Heart left ventricle (tissue), 13 donors: ENCODE results near the gene PRICKLE1.

ENCODE experiments used
- POLR2A ChIP-seq, 2 donors: fragments of 450-650 bp; IDR thresholded peaks; one replicate each; pipeline ENCODE4 v1.6.1; 2017; ENCODE audit warnings: antibody characterized with exemption in 2 of 2, mild to moderate bottlenecking in 2 of 2, moderate library complexity in 2 of 2
- TF ChIP-seq, protein P1 (sequence below), 12 donors: fragments of 200-600 bp; sonication (generic) in 4 of 12; IDR thresholded peaks; one replicate each; pipeline versions ENCODE4 v1.5.0 to v1.8.0; 2018 to 2022; ENCODE audit warnings: antibody characterized with exemption in 12 of 12, mild to moderate bottlenecking in 5 of 12
- donor health status: ischemic (EF 13 %, LVEDD 7.1; RV severe dilation, severe dysfunction).
- donor health status: DM: no; HTN: yes; CAD: no.
- donor health status: DM: no; HTN: no; CAD: no.
- donor health status: ischemic (EF 25% LVEDD 6.9; RV normal size, moderate dysfunction).
- donor health status: ischemic (EF 25% LVEDD 5.7; RV mildly dilated, moderate dysfunction).
- donor health status: ischemic (EF 35%, LVEDD 5.7; RV mildly dilated, moderate dysfunction).
- donor health status: nonischemic (EF 11% LVEDD 7.7; RV severe dilation, severe dysfunction).
- donor health status: DM: yes; HTN: yes; CAD: no.
- donor health status: PGD.
- donor health status: ischemic (EF 29% LVEDD 5.4; RV normal size, mild dysfunction).
- donor health status: nonischemic (EF 23%, LVEDD 6.1; RV moderate dilation, normal function).

- TF ChIP-seq, protein P1, sequence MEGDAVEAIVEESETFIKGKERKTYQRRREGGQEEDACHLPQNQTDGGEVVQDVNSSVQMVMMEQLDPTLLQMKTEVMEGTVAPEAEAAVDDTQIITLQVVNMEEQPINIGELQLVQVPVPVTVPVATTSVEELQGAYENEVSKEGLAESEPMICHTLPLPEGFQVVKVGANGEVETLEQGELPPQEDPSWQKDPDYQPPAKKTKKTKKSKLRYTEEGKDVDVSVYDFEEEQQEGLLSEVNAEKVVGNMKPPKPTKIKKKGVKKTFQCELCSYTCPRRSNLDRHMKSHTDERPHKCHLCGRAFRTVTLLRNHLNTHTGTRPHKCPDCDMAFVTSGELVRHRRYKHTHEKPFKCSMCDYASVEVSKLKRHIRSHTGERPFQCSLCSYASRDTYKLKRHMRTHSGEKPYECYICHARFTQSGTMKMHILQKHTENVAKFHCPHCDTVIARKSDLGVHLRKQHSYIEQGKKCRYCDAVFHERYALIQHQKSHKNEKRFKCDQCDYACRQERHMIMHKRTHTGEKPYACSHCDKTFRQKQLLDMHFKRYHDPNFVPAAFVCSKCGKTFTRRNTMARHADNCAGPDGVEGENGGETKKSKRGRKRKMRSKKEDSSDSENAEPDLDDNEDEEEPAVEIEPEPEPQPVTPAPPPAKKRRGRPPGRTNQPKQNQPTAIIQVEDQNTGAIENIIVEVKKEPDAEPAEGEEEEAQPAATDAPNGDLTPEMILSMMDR (IDR thresholded peaks at IDR 0.05): no peak
- no peak for TF ChIP-seq POLR2A (IDR thresholded peaks at IDR 0.05)
These were observed 103.7 kb downstream of the PRICKLE1 start for GRCh38 chr12:42485823-42486222.
